GM21423 (cell line): Measurements from ENCODE around the gene ANAPC1.
"Not testable (repeated sequence)": the region's sequence is repeated elsewhere in the genome, so short reads cannot be mapped to it uniquely, and the experiment has no call there.

Source experiments
- ATAC-seq: cut with Tn5 transposase; IDR thresholded peaks from one replicate; pipeline ENCODE4 v1.9.1; 2021; ENCODE audit warnings: mild to moderate bottlenecking, moderate library complexity; ENCODE audit not compliant: unreplicated experiment

Gene ANAPC1

GRCh38 chr2:111830479-111830878, 53.5 kb downstream of the ANAPC1 start:
- peak; percentile 75 for ATAC-seq

GRCh38 chr2:111828217-111828766, 55.7 kb downstream of the ANAPC1 start:
- not testable (repeated sequence) for ATAC-seq

GRCh38 chr2:111812970-111813622, 70.9 kb downstream of the ANAPC1 start:
- not testable (repeated sequence) for ATAC-seq

- ATAC-seq: not testable (repeated sequence)
Measured at GRCh38 chr2:111790633-111791032, 93.4 kb downstream of the ANAPC1 start.

- not testable (repeated sequence) for ATAC-seq
Measured at GRCh38 chr2:111784081-111784480, 99.9 kb downstream of the ANAPC1 start.

GRCh38 chr2:111782195-111782594, 101.8 kb downstream of the ANAPC1 start:
- ATAC-seq: not testable (repeated sequence)

- not testable (repeated sequence) for ATAC-seq
Measured at GRCh38 chr2:111781443-111782094, 102.4 kb downstream of the ANAPC1 start.

GRCh38 chr2:111777155-111777554, 106.8 kb downstream of the ANAPC1 start:
- ATAC-seq: not testable (repeated sequence)

GRCh38 chr2:111776296-111776695, 107.7 kb downstream of the ANAPC1 start:
- ATAC-seq: not testable (repeated sequence)

GRCh38 chr2:111772180-111772579, 111.8 kb downstream of the ANAPC1 start:
- ATAC-seq: not testable (repeated sequence)

GRCh38 chr2:111770916-111771658, 112.9 kb downstream of the ANAPC1 start:
- ATAC-seq: not testable (repeated sequence)

- ATAC-seq: not testable (repeated sequence)
Measured at GRCh38 chr2:111768266-111769190, 115.5 kb downstream of the ANAPC1 start.

- not testable (repeated sequence) for ATAC-seq
Measured at GRCh38 chr2:111767087-111767486, 116.9 kb downstream of the ANAPC1 start.

- ATAC-seq: not testable (repeated sequence)
Measured at GRCh38 chr2:111766295-111766694, 117.7 kb downstream of the ANAPC1 start.

GRCh38 chr2:111764151-111764550, 119.8 kb downstream of the ANAPC1 start:
- not testable (repeated sequence) for ATAC-seq

- ATAC-seq: not testable (repeated sequence)
Measured at GRCh38 chr2:111760697-111761284, 123.2 kb downstream of the ANAPC1 start.

- not testable (repeated sequence) for ATAC-seq
Measured at GRCh38 chr2:111752533-111752932, 131.5 kb downstream of the ANAPC1 start.

- not testable (repeated sequence) for ATAC-seq
Measured at GRCh38 chr2:111750641-111751040, 133.4 kb downstream of the ANAPC1 start.

- ATAC-seq: not testable (repeated sequence)
Measured at GRCh38 chr2:111748429-111748828, 135.6 kb downstream of the ANAPC1 start.
